DMS 273 (cell line): Measurements from ENCODE around the gene GPR153.
"Not testable (repeated sequence)": the region's sequence is repeated elsewhere in the genome, so short reads cannot be mapped to it uniquely, and the experiment has no call there.

ENCODE experiments used
- DNase-seq: peaks from one replicate; lab custom pipeline; 2025; ENCODE audit not compliant: unreplicated experiment; lab: John Stamatoyannopoulos, UW

GPR153 gene

DNA sequence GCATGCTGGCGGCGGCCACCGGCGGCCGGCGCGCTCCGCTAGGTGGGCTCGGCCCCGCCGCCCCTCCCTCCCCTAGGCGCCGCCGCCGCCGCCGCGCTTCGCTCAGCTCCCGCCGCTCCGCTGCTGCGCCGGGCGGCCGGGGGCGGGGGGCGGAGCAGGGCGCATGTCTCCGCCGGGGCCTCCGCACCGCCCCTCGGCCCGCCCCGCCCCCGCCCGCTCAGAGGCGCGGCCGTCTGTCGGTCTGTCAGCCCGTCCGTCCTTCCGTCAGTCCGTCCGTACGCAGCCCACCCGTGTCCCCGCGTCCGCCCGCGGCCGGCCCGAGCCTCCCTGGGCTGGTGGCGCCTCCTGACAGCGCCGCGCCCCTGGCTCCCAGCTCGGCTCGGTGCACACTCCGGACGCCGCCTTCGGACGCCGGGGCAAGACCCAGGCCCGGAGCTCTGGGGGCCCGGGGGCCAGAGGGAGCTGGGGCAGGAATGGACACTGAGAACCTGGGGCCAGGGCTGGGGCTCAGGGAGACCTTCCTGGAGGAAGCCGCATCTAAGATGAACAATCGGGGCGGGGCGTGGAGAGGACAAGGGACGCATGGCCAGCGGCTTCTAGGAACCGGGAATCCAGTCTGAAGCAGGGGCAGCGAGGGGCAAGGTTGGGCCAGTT is at the start of gene GPR153:
Gene GPR153, minus strand, starts transcription at position 138 of the 654 bp plus-strand sequence. CDS start 6,193 bp downstream, outside the sequence.
- DNase-seq: peak; percentile 79

DNA sequence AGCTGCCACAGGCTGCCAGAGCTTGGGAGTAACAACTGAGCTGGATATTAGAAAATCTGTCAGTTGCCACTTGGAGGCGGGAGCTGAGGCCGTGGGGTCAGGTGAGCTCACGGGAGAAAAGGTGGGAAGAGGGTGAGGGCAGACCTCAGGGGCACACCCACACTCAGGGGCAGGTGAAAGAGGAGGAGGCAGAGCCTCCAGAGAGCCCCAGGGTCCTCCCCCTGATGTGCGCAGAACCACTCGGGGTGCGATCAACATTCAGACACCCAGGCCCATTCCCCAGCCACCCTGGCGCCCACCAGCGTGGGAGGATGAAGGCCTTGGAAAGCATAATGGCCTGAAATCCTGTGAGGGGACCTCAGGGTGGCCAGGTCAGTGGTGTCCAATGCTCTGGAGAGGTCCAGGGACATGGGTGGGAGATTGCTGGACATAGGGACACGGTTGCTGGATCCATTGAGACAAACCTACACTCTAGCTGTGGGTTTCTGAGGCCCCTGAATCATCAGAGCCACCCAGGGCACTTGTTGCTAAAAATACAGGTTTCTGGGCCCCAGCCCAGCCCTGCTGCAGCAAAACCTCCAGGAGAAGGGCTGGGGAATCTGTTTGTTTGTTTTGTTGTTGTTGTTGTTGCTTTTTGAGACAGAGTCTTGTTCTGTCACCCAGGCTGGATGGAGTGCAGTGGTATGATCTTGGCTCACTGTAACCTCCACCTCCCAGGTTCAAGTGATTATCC is 49.4 kb upstream of the GPR153 start:
- DNase-seq: no peak

DNA sequence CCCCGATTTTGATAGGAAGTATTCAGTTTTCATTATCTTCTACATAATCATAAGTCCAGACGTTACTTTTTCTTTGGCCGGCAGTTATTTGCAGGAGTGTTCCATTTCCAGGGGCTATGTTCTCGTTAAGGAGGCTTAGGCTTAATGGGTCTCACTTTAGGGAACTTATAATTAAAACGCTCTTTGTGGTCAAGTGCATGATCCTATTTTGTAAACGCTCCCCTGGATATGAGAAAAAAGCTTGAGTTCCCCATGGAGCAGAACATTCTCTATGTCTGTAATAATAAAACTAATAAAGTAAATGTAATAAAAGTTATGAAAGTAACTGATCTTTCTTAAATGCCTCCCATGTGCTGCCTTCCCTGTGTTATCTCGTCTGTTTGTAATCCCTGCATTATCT is 48.7 kb upstream of the GPR153 start:
- no peak for DNase-seq

DNA sequence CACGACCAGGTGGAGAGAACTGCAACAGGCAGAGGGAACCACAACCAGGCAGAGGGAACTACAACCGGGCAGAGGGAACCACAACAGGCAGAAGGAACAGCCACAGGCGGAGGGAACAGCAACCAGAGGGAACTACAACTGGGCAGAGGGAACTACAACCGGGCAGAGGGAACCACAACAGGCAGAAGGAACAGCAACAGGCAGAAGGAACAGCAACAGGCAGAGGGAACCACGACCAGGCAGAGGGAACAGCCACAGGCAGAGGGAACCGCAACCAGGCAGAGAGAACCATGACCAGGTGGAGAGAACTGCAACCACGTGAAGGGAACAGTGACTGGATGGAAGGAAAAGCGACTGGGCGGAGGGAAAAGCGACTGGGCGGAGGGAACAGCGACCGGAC is 47.6 kb upstream of the GPR153 start:
- no peak for DNase-seq

DNA sequence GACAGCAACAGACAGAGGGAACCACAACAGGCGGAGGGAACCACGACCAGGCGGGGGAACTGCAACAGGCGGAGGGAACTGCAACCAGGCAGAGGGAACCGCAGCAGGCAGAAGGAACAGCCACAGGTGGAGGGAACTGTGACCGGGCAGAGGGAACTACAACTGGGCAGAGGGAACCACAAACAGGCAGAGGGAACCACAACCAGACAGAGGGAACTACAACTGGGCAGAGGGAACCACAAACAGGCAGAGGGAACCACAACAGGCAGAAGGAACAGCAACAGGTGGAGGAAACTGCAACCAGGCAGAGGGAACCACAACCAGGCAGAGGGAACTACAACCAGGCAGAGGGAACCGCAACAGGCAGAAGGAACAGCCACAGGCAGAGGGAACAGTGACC is 46.8 kb upstream of the GPR153 start:
- not testable (repeated sequence) for DNase-seq

DNA sequence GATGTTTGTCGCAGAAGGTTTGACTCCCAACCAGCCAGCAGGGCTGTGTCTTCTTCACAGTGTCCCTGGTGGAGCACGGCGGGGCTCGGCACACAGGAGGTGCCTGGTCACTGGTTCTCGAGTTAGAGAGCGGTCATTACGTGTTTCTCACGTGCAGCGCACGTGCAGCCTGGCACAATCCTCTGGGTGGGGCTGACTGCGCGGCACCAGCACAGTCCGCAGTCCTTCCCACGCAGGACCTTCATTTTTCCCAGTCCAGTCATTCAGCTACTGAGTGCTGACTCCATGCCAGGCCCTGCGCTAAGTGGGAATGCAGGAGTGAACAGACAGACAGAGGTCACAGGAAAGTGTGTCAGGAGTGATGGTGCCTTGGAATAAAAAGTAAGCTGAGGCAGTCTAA is 46.2 kb upstream of the GPR153 start:
- no peak for DNase-seq

DNA sequence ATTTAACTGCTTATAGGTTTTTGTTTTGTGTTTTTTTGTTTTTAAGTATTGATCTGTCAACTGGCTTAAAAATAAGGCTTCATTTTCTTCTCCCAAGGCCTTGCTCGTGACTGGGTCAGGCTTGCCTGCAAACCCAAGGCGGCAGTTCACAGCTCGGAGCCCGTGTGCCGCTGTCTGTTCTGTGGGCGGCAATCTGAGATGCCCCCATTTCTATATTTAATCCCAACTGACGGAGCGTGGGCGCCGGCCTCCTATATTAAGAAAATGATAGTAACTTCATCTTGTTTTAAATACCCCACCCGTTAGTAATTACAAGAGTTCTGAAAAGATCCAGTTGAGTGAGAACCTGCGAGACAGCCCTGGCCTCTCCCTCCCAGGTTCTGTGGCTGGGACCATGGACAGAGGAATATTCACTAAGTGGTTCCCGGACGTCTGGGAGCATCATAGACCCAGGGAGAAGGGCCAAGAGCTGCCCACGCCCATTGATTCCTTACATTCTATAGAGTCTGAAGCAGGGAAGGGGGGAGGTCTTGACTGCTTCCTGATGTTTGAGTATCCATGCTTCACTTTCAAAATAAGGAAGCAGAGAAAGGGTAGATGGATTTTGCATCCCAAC is 42.6 kb upstream of the GPR153 start:
- DNase-seq: no peak

DNA sequence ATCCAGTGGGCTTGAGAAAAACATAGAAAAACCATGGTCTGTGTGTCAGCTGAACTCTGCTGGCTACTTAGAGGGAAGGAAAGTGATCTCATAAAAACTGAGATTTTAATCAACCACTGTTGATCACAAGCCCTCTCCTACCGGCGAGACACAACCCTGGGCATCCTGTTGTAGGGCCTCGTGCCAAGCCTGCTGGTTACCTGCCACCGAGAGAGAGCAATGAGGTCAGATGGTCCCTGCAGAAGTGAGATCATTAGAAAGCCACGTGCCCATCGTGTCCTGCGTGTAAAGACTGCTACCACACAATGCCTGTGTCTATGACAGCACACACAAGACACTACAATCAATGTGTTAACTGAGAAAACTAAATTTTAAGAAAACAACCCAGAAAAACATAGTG is 41.7 kb upstream of the GPR153 start:
- DNase-seq: no peak

DNA sequence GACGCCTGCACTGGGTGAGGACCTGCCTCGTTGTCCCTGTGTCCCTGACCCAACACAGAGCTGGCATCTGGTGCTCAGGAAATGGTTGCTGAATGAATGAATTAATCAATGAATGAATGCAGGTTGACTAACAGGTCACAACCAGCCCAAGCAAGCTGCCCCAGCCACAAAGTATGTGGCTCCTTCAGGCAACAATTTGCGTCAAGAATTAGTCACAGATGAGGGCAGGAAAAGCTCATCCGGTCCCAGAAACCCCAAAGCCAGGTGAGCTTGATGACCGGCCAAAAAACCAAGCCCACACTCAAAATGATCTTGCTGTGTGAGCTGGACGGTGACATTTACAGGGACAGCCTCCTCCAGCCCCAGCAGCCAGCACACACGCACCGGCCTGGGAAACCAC is 40.6 kb upstream of the GPR153 start:
- DNase-seq: no peak

DNA sequence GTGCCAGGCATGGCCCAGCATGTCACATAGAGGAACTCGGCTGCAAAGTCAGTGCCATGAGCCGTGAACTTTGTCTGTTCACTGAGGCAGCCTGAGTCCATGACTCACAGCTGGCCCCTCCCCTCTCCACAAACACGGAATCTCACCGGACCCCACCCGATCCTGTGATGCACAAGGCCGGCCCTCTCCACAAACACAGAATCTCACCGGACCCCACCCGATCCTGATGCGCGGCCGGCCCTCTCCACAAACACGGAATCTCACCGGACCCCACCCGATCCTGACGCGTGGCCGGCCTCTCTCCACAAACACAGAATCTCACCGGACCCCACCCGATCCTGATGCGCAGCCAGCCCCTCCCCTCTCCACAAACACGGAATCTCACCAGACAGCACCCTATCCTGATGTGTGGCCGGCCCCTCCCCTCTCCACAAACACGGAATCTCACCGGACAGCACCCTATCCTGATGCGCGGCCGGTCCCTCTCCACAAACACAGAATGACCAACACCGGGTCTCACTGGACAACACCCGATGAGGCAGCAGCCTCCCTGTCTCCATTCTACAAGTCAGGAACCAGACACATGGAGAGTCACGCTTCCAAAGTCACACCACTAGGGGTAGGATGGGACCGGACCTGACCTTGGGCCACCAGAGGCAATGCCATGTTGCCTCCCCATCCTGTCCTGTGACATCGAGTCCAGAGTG is 39.6 kb upstream of the GPR153 start:
- DNase-seq: no peak

DNA sequence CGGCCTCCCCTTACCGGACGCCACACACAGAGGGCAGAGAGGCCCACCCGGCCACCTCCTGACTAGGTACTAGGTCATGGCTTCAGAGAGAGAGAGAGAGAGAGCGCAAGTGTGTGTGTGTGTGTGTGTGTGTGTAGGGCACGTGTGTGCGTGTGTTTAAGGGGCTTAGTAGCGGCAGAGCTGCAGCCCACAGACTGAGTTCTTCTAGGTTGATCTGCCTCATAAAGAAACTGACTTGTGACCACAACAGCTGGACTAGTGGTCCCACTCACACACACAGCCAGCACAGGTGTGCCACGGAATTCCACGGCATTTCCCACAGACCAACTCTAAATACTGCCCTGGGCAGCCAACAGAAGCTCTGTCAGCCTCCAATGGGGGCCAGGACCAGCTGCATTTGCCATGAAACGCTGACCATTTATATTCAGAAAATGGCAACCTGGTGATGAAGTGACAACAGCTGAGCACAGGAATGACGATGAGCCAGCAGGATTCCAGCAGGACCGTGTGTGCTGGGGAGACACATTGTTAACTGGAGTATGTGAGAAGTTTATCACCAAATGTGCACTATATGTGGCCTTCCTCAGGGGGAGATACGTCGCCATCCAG is 38.8 kb upstream of the GPR153 start:
- no peak for DNase-seq

DNA sequence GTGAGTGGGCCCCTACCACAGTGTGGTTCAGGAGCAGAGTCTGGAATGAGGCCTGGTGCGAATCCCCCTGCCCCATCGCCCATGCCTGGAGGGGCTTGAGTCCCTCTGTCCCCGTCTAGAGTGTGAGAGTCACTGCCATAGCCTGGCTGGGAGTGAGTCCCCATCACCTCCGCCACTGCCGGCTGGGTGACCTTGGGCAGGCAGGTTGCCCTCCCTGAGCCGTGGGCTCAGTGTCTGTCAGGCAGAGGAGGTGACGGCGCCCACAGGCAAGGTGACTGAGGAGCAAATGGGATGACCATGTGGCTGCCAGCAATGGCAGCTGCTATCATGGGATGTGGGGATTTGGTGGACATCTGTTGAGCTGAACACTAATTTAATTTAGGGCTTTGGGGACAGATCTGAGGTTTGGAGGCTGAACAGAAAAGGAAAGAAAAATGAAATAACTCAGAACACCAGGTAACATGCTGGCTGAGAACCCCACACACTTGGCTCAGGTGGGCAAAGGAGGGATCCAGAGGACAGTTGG is 38.1 kb upstream of the GPR153 start:
- DNase-seq: peak; percentile 17

DNA sequence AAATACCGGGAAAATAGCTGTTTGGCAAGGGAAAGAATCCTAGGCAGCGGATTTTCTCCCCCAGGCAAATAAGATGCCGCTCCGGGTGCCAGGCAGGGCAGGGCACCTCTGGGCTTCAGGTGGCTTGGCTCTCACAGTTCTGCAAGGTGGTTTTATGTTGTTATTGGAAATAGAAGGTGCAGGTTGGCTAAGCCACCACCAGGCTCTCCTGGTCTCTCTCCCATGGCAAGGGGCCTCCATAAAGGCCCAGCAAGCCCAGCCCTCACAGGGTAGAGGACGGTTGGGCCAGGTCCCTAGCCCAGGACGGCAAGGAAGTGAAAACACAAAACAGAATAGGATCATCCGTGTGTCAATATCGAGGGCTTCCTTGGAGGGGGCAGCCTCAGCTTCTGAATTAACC is 37.6 kb upstream of the GPR153 start:
- DNase-seq: no peak

DNA sequence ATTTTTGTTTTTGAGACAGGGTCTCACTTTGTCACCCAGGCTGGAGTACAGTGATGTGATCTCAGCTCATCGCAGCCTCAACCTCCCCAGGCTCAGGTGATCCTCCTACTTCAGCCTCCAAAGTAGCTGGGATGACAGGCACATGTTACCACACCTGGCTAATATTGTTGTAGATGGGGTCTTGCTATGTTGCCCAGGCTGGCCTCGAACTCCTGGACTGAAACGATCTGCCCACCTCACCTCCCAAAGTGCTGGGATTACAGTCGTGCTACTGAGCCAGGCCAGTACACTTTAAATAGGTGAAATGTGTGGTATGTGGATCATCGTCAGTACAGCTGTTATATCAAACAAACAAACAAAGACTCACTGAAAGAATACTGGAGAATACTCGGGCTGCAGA is 35.0 kb upstream of the GPR153 start:
- no peak for DNase-seq

DNA sequence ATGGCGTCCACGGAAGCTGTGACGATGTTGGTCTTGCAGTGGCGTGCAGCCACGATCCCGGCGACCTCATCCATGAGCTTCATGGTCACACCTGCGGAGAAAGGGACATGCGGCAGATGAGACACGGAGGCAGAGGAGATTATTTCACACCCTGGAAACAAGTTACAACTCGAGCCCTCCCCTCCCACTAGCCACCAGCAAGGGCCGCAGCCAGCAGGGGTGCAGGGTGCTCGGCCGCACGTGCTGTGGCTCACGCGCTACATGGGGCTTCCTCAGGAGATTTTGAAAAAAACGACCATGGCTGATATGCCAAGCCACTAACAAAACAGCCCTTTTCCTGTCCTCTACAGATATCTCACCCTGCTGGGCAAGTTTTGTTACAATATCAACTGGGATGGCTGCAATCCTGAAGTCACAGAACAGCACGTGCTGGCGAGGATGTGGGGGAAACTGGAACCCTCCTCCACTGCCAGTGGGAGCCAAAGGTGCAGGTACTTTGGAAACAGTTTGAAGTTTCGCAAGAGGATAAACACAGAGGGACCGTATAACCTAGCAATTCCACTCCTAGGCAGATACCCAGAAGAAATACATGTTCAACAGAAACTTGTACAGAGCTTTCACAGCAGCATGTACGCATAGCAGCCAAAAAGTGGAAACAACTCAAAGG is 34.1 kb upstream of the GPR153 start:
- DNase-seq: no peak

DNA sequence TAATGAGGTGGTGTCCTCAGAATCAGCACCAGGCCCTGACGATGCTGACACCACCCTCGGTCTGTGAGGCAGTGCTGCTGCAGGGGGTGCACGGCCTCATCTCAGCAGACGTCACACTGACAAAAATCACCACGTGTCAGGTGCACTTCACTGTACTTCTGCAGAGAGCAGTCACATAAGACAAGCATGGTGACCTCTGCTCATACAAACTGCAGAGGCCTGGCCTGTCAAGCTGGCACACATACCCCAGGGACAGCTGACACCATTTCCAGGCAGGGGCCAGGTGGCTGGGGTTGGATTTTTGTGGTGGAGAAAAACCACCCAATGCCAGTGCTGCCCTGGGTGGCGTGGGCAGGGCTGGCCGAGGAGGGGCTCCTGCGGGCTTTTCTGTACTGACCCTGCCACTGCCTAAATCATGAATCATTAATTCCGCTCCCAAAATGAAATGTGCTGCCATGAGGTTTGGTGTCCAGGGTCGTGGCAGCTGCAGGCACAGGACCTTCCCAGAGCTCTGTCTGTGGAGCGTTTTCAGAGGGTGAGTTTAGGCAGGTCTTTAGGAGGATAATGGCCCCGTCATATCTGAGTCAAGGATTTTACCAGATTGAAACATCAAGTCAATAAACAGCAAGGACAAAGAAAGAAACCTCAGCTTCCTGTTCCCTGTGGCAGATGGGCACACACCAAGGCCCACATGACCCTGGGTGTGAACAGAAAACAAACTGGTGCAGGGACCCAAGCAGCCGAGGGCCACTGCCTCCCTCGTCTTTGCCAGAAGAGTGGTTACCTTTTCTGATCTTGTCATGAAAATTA is 33.4 kb upstream of the GPR153 start:
- DNase-seq: no peak

DNA sequence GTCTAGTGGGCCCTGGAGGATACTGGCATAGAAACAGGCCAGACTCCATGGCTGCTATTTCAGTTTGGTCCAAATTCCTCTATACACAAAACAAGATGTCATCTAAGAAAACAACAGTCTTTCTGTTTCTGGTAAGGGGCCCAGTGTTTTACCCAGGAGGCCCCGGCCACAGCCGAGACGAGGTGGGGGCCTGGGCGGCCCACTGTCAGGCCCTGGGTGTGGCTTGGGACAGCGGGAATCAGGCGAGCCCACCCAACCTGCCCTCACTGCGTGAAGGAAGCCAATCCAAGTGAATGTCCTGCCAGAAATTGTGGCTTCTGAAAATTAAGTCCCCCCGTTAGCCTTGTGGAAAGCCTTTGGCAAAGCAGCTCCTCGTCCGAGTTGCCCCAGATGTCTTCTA is 31.2 kb upstream of the GPR153 start:
- no peak for DNase-seq

DNA sequence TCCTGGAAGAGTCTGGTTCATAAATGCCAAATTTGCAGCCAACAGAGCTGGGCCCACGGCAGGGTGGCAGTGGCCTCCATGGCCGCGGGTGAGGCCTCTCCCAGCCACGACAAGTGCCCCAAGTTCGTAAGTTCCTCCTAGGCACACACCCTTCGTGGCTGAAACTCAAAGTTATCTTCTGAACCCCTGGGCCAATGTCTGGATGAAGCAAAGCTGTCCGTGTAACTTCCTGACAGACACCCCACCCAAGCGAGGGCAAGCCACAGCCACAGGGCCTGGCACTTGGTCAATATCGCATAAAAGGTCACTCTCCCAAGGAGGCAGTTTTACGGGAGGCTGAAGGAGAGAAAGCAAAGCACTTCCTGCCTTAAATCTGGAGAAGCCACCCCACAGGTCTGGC is 27.8 kb upstream of the GPR153 start:
- no peak for DNase-seq

DNA sequence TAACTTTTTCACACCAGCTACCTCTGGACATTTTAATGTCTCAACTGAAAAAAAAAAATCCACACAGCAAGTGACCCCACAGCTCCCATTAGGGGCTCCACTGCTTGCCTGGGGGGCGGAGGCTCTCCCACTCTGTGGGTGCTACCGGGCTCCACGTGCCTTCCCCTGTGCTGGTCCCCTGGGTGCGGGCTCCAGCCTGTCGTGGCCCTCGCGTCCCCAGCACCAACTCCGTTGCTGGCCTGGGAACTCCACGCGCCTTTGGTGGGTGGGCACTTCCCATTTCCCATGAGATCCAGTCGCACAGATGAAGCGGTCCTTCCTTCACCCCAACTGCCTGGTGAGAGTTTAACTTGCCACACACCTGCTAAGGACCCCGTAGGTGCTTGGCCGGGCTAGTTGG is 27.1 kb upstream of the GPR153 start:
- DNase-seq: no peak

DNA sequence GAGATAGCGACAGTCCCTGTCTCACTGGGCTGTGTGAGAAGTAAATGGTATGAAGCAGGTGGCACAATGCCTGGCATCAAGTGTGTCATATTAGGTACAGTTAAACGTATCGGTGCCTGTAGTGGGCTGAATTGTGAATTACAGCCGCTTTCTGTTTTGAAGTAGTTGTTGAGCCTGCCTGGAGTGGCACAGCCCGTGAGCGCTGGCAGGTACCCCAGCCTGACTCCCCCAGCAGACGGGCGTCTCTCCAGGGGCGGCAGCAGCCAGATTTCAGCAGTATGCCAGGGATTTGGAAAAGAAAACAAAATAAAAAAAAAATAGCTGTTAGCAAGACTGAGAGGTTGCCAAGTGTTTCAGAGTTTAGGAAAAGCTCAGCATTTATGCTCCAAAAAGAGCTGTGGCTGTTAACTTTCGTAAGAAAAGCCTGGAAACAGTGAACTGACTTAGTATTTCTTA is 26.6 kb upstream of the GPR153 start:
- no peak for DNase-seq
